Esophagus squamous epithelium (tissue), 5 donors: ENCODE results near the gene DPY30. TPM values are rescaled to one million over a fixed set of nuclear protein-coding genes. Genes with fewer than 3 reads are reported as not detected.

ENCODE experiments used
- DNase-seq: peaks from one replicate; lab custom pipeline; 2025; lab: John Stamatoyannopoulos, UW
- H3K27ac ChIP-seq, 4 donors: fragments of 200-600 bp; sonication (generic); one replicate each; pipeline ENCODE4 v1.5.1; 2016 to 2019; ENCODE audit warnings: mild to moderate bottlenecking in 1 of 4
- H3K27me3 ChIP-seq, 4 donors: fragments of 200-600 bp; sonication (generic); 1 replicate in 3 of 4; 2 replicates in 1 of 4; pipeline versions ENCODE4 v1.5.1 to v1.6.0; 2017 to 2021; ENCODE audit warnings: antibody characterized with exemption in 1 of 4
- H3K36me3 ChIP-seq, 3 donors: fragments of 200-600 bp; sonication (generic); one replicate each; pipeline ENCODE4 v1.5.1; 2016 to 2019
- H3K4me1 ChIP-seq, 3 donors: fragments of 200-600 bp; sonication (generic); one replicate each; pipeline ENCODE4 v1.5.1; 2017 to 2019
- H3K4me3 ChIP-seq, 4 donors: fragments of 200-600 bp; sonication (generic); 1 replicate in 3 of 4; 2 replicates in 1 of 4; pipeline ENCODE4 v1.5.1; 2016 to 2019; ENCODE audit warnings: mild to moderate bottlenecking in 2 of 4, moderate library complexity in 1 of 4
- H3K9me3 ChIP-seq, 3 donors: fragments of 200-600 bp; sonication (generic); one replicate each; pipeline ENCODE4 v1.5.1; 2016 to 2019
- POLR2A ChIP-seq, 4 donors: fragments of 450-650 bp; IDR thresholded peaks; one replicate each; pipeline ENCODE4 v1.6.1; 2017; ENCODE audit warnings: antibody characterized with exemption in 4 of 4, mild to moderate bottlenecking in 4 of 4, moderate library complexity in 3 of 4
- WGBS, 2 donors: methylation state at CpG; one replicate each; pipeline ENCODE4 v1.1.5; 2018; 5-methylcytosine and 5-hydroxymethylcytosine counted together
- intact Hi-C: fragments of 100-400 bp; cut with DNase I; formaldehyde crosslinking; loops from one replicate; pipeline ENCODE4 v1.15.0; 2022
- total RNA-seq, 4 donors: library from RNA; depleted of rRNA; stranded (reverse); fragments of >200 nt; gene quantifications; one replicate each; pipeline ENCODE4 v1.1.0, GENCODE V29; 2016
- TF ChIP-seq, protein P1 (sequence below), 6 experiments: fragments of 450-650 bp in 4 of 6; fragments of 200-600 bp in 2 of 6; sonication (generic) in 2 of 6; IDR thresholded peaks; one replicate each; pipeline ENCODE4 v1.5.1; 2016 to 2019; ENCODE audit warnings: antibody characterized with exemption in 6 of 6, mild to moderate bottlenecking in 4 of 6, moderate library complexity in 4 of 6
- donor health status: DM: yes; HTN: yes; CAD: no.

DPY30 gene
- total RNA-seq, 4 donors from 2014 or later: 53.0 to 58.2 (median 54.6) TPM

DNA sequence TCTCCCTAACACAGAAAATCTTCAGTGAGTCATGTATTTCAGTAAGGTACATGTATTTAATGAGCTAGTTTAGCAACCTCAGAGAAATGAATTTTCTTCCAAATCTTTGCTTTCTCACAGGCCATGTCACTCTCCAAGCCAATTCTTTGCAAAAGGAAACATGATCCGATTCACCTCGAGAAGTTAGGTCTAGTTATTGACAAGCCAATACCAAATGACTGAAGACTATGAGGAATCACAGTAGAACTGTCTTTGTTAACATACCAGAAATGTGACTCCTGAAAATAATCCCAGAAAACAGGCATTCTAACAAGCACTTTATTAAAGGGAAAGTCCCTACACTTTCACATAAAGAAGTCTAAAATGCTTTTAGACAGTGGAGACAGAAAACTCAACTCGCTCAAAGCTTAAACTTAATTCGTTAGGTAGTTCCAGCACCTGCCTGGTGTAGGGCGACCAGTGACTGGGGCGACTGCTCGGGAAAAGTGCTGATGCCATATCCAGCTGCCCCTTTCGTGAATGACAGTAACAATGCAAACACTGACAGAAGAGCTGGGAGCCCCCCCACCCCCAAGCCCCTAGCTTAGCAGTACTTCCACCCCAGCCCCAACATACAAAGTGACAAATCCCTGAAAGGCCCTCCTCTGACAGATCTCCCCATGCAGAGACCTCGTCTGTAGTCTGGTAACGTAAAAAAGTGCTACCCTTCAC, 30.6 kb downstream of the DPY30 start:
- Histone ChIP-seq H3K4me1 (peaks cover 11 to 66% (median 23%) of the 10 kb centered on the region in 3 donors), H3K27me3 (no peaks in the 10 kb centered on the region), H3K36me3 (peaks cover 0 to 7% (median 0%) of the 10 kb centered on the region in 3 donors), H3K4me3 (peak overlapping the region; percentile 63 to 97 (median 88)), H3K9me3 (no peaks in the 10 kb centered on the region), H3K27ac (peak overlapping the region; percentile 86 to 99 (median 94))
- TF ChIP-seq POLR2A (IDR thresholded peaks at IDR 0.05): no peak
- TF ChIP-seq, protein P1, sequence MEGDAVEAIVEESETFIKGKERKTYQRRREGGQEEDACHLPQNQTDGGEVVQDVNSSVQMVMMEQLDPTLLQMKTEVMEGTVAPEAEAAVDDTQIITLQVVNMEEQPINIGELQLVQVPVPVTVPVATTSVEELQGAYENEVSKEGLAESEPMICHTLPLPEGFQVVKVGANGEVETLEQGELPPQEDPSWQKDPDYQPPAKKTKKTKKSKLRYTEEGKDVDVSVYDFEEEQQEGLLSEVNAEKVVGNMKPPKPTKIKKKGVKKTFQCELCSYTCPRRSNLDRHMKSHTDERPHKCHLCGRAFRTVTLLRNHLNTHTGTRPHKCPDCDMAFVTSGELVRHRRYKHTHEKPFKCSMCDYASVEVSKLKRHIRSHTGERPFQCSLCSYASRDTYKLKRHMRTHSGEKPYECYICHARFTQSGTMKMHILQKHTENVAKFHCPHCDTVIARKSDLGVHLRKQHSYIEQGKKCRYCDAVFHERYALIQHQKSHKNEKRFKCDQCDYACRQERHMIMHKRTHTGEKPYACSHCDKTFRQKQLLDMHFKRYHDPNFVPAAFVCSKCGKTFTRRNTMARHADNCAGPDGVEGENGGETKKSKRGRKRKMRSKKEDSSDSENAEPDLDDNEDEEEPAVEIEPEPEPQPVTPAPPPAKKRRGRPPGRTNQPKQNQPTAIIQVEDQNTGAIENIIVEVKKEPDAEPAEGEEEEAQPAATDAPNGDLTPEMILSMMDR (IDR thresholded peaks at IDR 0.05): no peak
- no peak for DNase-seq
- 0% methylated on average over 8 to 9 of the region's 10 CpGs for WGBS, 2 donors
- intact Hi-C loops: no loop called here

DNA sequence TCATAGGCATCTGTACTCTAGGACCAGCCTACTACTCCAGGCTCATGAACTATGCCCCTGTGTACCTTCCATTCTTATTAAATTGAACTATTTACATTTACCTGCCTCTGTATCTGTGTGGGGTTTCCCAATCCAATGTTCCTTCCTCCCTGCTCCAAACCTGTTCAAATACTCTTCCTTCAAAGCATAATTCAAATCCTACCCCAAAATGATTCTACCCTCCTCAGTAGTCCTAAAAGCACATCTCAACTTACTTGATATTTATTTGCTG, 32.5 kb downstream of the DPY30 start:
- no peak for DNase-seq
- TF ChIP-seq, protein P1 (IDR thresholded peaks at IDR 0.05): no peak
- no peak for TF ChIP-seq POLR2A (IDR thresholded peaks at IDR 0.05)
- no peak overlapping the region for H3K27ac ChIP-seq
- no peaks in the 10 kb centered on the region for H3K9me3 ChIP-seq
- H3K36me3 ChIP-seq: no peaks in the 10 kb centered on the region
- peaks cover 14 to 85% (median 23%) of the 10 kb centered on the region in 3 donors for H3K4me1 ChIP-seq
- H3K27me3 ChIP-seq: no peaks in the 10 kb centered on the region
- no peak overlapping the region for H3K4me3 ChIP-seq
- intact Hi-C loops: no loop called here

DNA sequence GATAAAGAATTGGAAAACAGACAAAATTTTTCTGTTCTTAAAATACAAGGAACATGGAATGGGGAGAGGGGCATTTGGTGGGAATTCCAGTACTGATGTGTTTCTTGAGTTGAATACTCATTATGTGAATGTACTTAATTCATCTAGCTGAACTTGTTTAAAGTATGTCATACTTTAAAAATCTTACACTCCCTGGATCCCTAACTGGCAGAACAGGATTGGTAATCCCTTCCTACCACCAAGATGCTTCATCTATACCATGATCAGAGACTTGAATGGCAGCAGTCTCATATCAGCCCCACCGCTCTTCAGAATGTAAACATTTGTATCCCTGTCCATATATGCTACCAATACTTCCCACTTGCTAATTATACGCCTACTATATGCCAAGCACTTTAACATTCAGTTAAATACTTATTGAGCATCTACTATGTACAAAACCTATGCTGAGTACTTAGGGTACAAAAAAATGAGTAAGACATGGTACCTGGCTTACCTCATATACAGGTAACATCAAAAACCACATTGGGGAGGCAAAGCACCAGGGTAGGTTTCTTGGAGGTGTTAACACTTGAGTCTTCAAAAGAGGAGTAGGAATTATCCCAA, 34.1 kb downstream of the DPY30 start:
- TF ChIP-seq, protein P1 (IDR thresholded peaks at IDR 0.05): no peak
- TF ChIP-seq POLR2A (IDR thresholded peaks at IDR 0.05): no peak
- H3K36me3 ChIP-seq: no peaks in the 10 kb centered on the region
- peak overlapping the region in 3 of 4 donors; percentile 19 to 56 (median 26) for H3K27ac ChIP-seq
- H3K9me3 ChIP-seq: no peaks in the 10 kb centered on the region
- no peaks in the 10 kb centered on the region for H3K27me3 ChIP-seq
- WGBS, 2 donors: 81 to 83% methylated on average over 2 of the region's 2 CpGs
- H3K4me1 ChIP-seq: peaks cover 14 to 73% (median 19%) of the 10 kb centered on the region in 3 donors
- H3K4me3 ChIP-seq: no peak overlapping the region
- DNase-seq: no peak
- intact Hi-C loops: no loop called here

DNA sequence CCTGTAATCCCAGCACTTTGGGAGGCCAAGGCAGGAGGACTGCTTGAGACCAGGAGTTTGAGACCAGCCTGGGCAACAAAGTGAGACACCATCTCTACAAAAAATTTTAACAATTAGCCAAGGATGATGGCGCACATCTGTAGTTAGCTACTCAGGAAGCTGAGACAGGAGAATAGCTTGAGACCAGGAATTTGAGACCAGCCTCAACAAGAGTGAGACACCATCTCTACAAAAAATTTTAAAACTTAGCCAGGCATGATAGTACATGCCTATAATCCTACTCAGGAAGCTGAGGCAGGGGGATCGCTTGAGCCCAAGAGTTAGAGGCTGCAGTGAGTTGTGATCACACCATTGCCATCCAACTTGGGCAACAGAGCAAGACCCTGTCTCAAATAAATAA, 35.8 kb downstream of the DPY30 start:
- TF ChIP-seq POLR2A (IDR thresholded peaks at IDR 0.05): no peak
- TF ChIP-seq, protein P1 (IDR thresholded peaks at IDR 0.05): no peak
- Histone ChIP-seq H3K36me3 (no peaks in the 10 kb centered on the region), H3K4me1 (peaks cover 14 to 80% (median 19%) of the 10 kb centered on the region in 3 donors), H3K27me3 (no peaks in the 10 kb centered on the region), H3K27ac (no peak overlapping the region), H3K4me3 (no peak overlapping the region), H3K9me3 (no peaks in the 10 kb centered on the region)
- 49 to 58% methylated on average over 2 of the region's 2 CpGs for WGBS, 2 donors
- DNase-seq: no peak
- intact Hi-C loops: no loop called here

DNA sequence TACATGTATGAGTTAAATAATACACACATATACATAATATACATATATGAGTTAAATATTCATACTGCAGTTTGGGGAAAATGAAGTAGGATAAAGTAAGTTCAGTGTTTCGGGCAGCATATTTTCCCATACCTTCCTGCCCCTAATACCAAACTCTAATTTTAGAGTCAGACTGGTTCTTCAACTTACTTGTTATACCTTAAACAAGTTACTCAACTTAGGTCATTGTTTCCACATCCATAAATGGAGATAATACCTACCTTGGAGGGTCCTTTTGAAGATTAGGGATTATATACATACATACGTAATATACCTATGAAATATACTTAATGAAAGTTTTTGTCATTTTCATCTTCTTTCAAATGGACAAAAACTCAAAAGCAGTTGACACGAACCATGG, 37.2 kb downstream of the DPY30 start:
- H3K36me3 ChIP-seq: no peaks in the 10 kb centered on the region
- no peak overlapping the region for H3K27ac ChIP-seq
- peaks cover 4 to 78% (median 7%) of the 10 kb centered on the region in 3 donors for H3K4me1 ChIP-seq
- DNase-seq: no peak
- 68 to 79% methylated on average over 3 of the region's 3 CpGs for WGBS, 2 donors
- no peak overlapping the region for H3K4me3 ChIP-seq
- no peaks in the 10 kb centered on the region for H3K27me3 ChIP-seq
- no peak for TF ChIP-seq POLR2A (IDR thresholded peaks at IDR 0.05)
- TF ChIP-seq, protein P1 (IDR thresholded peaks at IDR 0.05): no peak
- intact Hi-C loops: no loop called here
- H3K9me3 ChIP-seq: no peaks in the 10 kb centered on the region
